ENCODE data around the gene TPSD1. TPM values are rescaled to one million over a fixed set of nuclear protein-coding genes. Genes with fewer than 3 reads are reported as not detected.

Gene TPSD1
- total RNA-seq, 1 donor from 2014 or later, result 9.4 TPM

- no peaks in the 10 kb centered on the region for H3K4me1 ChIP-seq
- DNase-seq (no peak), ATAC-seq (no peak)
- intact Hi-C loops (cut with DNase I), result no loop called here
- H3K9me3 ChIP-seq, result no peaks in the 10 kb centered on the region
- H3K4me3 ChIP-seq, result no peak overlapping the region
- H3K27ac ChIP-seq, result no peak overlapping the region
- TF ChIP-seq CTCF (IDR thresholded peaks at IDR 0.05), result no peak
- no peaks in the 10 kb centered on the region for H3K36me3 ChIP-seq
- H3K27me3 ChIP-seq, result peaks cover 6% of the 10 kb centered on the region
Observed at GRCh38 chr16:1272453-1273198, 16.8 kb downstream of the TPSD1 start.

- no peak overlapping the region for H3K4me3 ChIP-seq
- no peaks in the 10 kb centered on the region for H3K9me3 ChIP-seq
- H3K27ac ChIP-seq, result no peak overlapping the region
- TF ChIP-seq CTCF (IDR thresholded peaks at IDR 0.05), result no peak
- H3K4me1 ChIP-seq, result no peaks in the 10 kb centered on the region
- intact Hi-C loops (cut with DNase I), result no loop called here
- H3K27me3 ChIP-seq, result peaks cover 12% of the 10 kb centered on the region
- ATAC-seq (no peak), DNase-seq (no peak)
- no peaks in the 10 kb centered on the region for H3K36me3 ChIP-seq
Observed at GRCh38 chr16:1273816-1274215, 17.9 kb downstream of the TPSD1 start.

GRCh38 chr16:1274767-1275166, 18.9 kb downstream of the TPSD1 start:
- no peaks in the 10 kb centered on the region for H3K36me3 ChIP-seq
- ATAC-seq, result no peak
- no peak overlapping the region for H3K4me3 ChIP-seq
- H3K27ac ChIP-seq, result no peak overlapping the region
- H3K9me3 ChIP-seq, result no peaks in the 10 kb centered on the region
- intact Hi-C loops (cut with DNase I), result no loop called here
- H3K4me1 ChIP-seq, result no peaks in the 10 kb centered on the region
- TF ChIP-seq CTCF (IDR thresholded peaks at IDR 0.05), result no peak
- peaks cover 12% of the 10 kb centered on the region for H3K27me3 ChIP-seq
- no peak for DNase-seq

- ATAC-seq (no peak), DNase-seq (no peak)
- H3K27me3 ChIP-seq, result peaks cover 12% of the 10 kb centered on the region
- H3K27ac ChIP-seq, result no peak overlapping the region
- H3K4me1 ChIP-seq, result no peaks in the 10 kb centered on the region
- no peak overlapping the region for H3K4me3 ChIP-seq
- H3K36me3 ChIP-seq, result no peaks in the 10 kb centered on the region
- intact Hi-C loops (cut with DNase I), result no loop called here
- no peak for TF ChIP-seq CTCF (IDR thresholded peaks at IDR 0.05)
- H3K9me3 ChIP-seq, result no peaks in the 10 kb centered on the region
Observed at GRCh38 chr16:1275791-1276579, 20.1 kb downstream of the TPSD1 start.

GRCh38 chr16:1276580-1276878, 20.7 kb downstream of the TPSD1 start:
- DNase-seq (no peak), ATAC-seq (no peak)
- no peaks in the 10 kb centered on the region for H3K36me3 ChIP-seq
- intact Hi-C loops (cut with DNase I), result no loop called here
- H3K27me3 ChIP-seq, result peaks cover 12% of the 10 kb centered on the region
- H3K4me3 ChIP-seq, result no peak overlapping the region
- H3K9me3 ChIP-seq, result no peaks in the 10 kb centered on the region
- no peak overlapping the region for H3K27ac ChIP-seq
- no peaks in the 10 kb centered on the region for H3K4me1 ChIP-seq
- no peak for TF ChIP-seq CTCF (IDR thresholded peaks at IDR 0.05)

Data from upper lobe of right lung (tissue), 1 donor.